ENCODE measurements around the gene FNDC5. TPM values are rescaled to one million over a fixed set of nuclear protein-coding genes. Genes with fewer than 3 reads are reported as not detected.

The FNDC5 gene
- total and polyA plus RNA-seq, 9 of the 15 experiments (the other 6 are each of a cell fraction or from before 2014, with no cell fraction given), result 0.06 to 2.1 (median 0.22) TPM

- TF ChIP-seq RBFOX2 (IDR thresholded peaks at IDR 0.05; ENCODE audit: low read depth, low read length) (no peak), HLTF (IDR thresholded peaks at IDR 0.05) (no peak), RB1 (IDR thresholded peaks at IDR 0.05; ENCODE audit: low read depth) (peak; percentile 43; the same call in 1 of the 2 replicates), FOS (IDR thresholded peaks at IDR 0.05; ENCODE audit: extremely low read depth, insufficient read length) (no peak), RAD21 (CRISPR knock-in tag; conservative IDR thresholded peaks at IDR 0.05 in 1 of 2, IDR thresholded peaks at IDR 0.05 in 1 of 2) (no peak), ZBTB9 (CRISPR knock-in tag; IDR thresholded peaks at IDR 0.05) (no peak), RBM15 (IDR thresholded peaks at IDR 0.05; ENCODE audit: insufficient read depth, low read length) (no peak), ZBTB33 (CRISPR knock-in tag; IDR thresholded peaks at IDR 0.05) (no peak), ZNF217 (CRISPR knock-in tag; IDR thresholded peaks at IDR 0.05) (no peak), ZNF778 (CRISPR knock-in tag; IDR thresholded peaks at IDR 0.05) (no peak)
Observed at GRCh38 chr1:32870615-32871363, at the start of gene FNDC5 (continued).

Data from K562 (cell line).